GM20431 (cell line): ENCODE measurements around the gene GPR61.

Experiments used
- in situ Hi-C: fragments of 300-500 bp; cut with MseI, MboI; formaldehyde crosslinking; loops from one replicate; pipeline ENCODE4 v1.15.0; 2020; ENCODE audit warnings: low sequenced_read_pairs; ENCODE audit not compliant: unreplicated experiment

GPR61 gene

GRCh38 chr1:109508001-109508872 is 31.4 kb upstream of the GPR61 start:
- in situ Hi-C loops = no loop called here

DNA sequence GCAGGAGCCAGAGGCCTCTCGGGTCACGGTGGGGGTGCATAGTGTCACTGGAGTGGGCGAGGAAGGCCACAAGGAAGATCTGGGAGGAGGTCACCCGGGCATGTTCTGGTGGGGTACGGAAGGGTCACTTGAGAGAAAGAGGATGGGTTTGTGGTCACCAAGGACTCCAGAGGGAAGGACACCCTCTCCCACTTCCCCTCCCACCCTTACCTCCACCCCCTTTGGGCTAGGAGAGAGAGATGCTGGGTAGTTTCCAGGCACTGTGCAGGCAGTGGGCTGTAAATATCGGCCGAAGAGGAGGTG is 30.8 kb upstream of the GPR61 start:
- in situ Hi-C loops = no loop called here

DNA sequence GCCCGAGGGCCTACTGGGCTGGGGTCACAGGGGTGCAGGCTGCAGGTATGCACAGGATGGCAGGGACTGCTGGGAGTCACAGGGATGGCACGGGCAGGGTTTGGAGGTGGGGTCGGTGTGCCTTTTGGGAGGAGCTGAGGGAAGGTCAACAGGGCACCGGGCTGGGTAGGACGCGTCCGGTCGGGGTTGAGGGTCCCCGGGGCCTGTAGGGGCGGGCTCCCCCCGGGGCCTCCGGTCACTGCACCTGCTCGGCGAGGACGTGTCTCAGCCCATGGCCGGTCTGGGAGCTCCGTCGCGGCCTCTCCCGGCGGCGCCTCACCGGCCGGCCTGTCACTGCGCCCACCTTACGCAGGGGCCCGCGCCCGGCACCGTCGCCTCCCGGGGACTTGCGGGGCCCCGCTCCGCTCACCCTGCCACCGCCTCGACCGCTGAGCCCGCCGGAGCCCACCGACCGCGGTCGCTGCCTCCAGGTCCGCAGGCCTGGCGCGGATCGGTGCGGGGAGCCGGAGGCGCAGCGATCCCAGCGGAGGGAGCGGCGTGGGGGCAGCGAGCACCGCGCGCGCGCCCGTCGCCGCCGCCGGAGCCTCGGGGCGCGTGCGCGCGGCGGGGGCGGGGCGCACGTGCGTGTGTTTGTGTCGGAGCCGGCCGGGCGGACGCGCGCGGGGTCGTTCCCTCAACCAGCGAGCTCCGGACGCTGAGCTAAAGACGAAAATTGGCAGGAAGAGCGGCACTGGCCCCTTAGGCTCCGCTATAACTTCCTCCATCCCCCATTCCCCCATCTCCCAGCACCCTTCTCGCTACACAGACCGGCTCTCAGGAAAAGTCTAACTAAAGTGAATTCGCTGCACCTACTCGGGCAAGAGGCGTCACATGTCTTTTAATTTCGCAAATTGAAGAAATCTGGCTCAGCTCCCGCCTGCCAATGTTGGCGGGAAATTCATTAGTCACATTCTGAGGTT is 30.2 kb upstream of the GPR61 start, which contains the start of gene AMIGO1:
Gene AMIGO1, minus strand, starts transcription at position 552 of the 959 bp plus-strand sequence. CDS start 815 bp downstream, outside the sequence.
- in situ Hi-C loops = no loop called here

DNA sequence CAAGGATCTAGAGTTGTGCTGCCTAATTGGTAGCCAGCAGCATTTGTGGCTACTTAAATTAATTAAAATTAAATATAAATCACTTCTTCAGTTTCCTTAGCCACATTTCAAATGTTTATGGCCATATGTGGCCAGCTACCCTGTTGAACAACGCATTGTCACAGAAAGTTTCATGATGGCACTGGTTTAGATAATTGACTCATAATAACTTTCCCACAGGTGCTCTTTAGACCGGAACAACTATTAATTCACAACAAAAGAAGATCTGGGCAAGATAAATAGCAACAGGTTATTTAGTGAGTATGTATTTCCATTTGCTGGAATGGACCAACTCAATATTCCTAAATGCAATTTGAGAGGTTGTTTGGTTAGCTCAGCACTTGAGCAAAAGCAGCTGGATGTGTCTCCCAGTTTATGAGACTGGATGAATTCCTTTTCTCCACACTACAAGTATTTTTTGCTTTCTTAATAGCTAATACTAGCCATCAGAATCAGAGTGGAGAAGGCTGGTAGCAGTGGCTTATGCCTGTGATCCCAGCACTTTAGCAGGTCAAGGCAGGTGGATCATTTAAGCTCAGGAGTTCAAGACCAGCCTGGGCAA is 26.5 kb upstream of the GPR61 start:
- in situ Hi-C loops = no loop called here

DNA sequence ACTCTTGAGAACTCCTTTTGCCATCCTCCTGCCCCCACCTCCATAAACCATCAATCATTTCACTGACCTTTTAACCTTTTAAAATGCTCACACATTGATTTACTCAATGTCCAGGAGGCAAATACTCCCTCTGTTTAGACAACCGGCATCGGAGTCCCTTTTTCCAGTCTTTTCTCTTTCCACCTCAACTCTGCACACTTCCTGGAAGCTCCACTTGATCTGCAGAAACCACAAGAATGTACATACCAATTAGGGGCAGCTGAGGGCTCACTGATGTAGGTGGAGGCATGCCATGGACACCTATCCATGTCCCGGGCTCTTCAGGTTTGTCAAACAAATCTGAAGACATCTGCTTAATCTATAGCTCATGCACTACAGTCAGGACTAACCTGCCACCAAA is 24.8 kb upstream of the GPR61 start:
- in situ Hi-C loops = no loop called here

DNA sequence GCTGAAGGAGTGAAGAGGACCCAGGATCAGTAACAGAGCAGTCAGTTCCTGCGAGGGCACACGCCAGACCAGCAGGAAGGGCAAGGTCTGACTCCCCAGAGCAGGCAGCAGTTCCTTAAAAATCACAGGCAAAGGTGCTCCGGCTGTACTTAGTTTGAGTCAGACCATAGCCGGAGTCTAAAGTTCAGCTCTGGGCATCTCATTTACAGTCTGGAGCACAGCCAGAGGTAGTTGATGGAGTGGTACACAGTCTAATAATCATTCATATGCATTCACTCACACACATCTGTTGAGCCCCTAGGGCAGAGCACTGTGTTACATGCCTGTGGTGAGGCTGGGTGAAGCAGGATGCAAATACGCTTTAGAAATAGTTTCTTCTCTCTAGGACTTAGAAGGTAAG is 22.8 kb upstream of the GPR61 start:
- in situ Hi-C loops = no loop called here

GRCh38 chr1:109517337-109517736 is 22.3 kb upstream of the GPR61 start:
- in situ Hi-C loops = no loop called here

GRCh38 chr1:109521002-109521951 is 18.4 kb upstream of the GPR61 start:
- in situ Hi-C loops = no loop called here

GRCh38 chr1:109522026-109522425 is 17.6 kb upstream of the GPR61 start:
- in situ Hi-C loops = no loop called here

DNA sequence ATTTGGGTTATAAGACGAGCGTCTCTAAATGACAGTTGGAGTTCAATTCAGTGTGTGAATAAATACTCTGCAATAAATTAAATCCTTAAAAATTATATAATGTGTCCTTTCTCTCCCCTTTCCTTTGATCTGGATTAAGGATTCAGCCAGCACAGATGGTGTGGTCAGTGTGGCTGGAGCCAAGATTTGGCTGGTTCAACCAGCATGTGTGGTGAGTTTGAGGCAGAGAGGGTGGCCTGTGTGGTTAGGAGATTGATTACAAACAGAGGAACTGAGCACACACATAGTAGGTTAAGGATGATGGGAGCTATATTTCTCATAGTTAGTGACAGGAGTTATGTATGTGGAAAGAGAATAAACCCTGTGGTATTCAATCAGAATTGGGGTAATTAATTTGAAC is 16.0 kb upstream of the GPR61 start:
- in situ Hi-C loops = no loop called here

- in situ Hi-C loops = loop anchor here (25.0 kb wide), 1 partner anchor 265 kb away; no protein-coding TSS in a partner anchor
Measured at GRCh38 chr1:109527098-109527811, 12.4 kb upstream of the GPR61 start.

DNA sequence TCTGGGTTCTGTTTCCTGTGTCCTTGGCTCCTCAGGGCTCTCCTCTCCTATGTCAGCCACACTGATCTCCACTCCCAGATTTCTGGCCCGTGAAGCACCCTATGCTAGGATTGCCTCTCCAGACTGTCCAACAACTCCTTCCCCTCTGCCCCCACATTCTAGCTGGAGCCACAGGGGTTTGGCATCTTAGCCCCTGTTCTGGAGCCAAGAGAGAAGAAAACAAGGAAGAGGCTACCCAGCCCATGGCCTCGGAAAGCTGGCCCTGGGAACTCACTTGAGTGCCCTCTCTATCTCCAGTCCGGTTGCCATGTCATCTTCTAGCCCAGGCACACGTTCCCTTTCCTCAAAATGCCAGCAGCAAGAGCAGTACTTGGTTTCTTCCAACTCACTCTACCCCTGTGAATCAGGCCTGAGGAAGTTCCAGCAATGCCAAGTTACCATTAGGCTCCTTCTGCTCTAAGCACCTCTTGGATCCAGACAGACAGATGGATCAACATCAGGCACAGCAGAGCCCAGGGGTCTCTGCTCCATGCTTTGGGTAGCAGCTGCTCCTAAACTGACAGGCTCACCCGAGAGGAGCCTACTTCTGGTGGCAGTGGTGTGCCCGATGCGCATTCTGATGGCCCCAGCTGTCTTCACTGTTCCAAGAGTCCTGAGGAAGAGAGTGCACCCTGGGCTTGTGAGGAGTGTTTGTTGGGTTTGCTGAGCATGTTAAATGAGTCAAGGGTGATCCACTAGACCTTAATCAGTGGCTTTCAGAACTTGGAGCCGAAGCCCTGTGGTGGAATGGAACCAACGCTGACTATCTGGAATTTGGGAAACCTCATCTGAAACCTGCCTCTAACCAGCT is 11.6 kb upstream of the GPR61 start:
- in situ Hi-C loops = loop anchor here (25.0 kb wide), 1 partner anchor 266 kb away; no protein-coding TSS in a partner anchor

- in situ Hi-C loops = loop anchor here (25.0 kb wide), 1 partner anchor 266 kb away; no protein-coding TSS in a partner anchor
Measured at GRCh38 chr1:109528712-109529111, 11.0 kb upstream of the GPR61 start.

DNA sequence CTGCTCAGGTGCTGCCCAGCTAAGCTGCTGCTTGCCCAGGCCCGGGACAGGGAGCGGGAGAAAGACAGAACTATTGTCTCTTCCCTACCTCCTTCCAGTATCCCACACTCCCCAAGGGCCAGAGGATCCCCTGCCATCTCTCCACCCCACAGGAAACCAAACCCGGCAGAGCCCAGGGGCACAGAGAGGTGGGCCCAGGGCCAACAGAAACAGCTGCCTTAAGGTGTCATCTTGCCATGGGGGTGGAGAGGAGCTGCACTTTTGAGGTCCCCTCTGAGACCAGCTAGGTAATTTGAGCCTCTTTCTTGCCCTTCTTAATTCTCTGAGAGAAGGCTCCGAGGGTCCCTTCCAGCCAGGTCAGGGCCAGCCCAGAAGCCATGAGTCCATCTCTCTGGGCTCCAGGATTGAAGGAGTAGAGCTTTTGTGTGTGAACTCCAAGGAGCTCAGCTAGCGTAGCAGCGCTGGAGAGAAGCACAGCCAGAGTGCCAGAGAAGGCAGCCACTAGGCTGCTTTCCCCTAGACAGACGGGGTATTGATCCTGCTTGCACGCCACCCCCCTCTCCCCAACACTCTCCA is 9.7 kb upstream of the GPR61 start:
- in situ Hi-C loops = loop anchor here (5.0 to 25.0 kb wide), 2 partner anchors 38 to 268 kb away; partner anchors contain the start of gene CYB561D1

GRCh38 chr1:109530457-109531087 is 9.1 kb upstream of the GPR61 start:
- in situ Hi-C loops = loop anchor here (5.0 to 25.0 kb wide), 2 partner anchors 38 to 268 kb away; partner anchors contain the start of gene CYB561D1

GRCh38 chr1:109531380-109531779 is 8.3 kb upstream of the GPR61 start:
- in situ Hi-C loops = loop anchor here (5.0 to 25.0 kb wide), 2 partner anchors 39 to 269 kb away; partner anchors contain the start of gene CYB561D1
